ENCODE data around the gene MAEA. TPM values are rescaled to one million over a fixed set of nuclear protein-coding genes. Genes with fewer than 3 reads are reported as not detected.

Gene MAEA
- total RNA-seq, 1 donor from 2014 or later = 24.5 TPM

GRCh38 chr4:1377606-1378261, 88.0 kb downstream of the MAEA start:
- Histone ChIP-seq H3K4me1 (ENCODE audit: control insufficient read depth in 3 of 3, insufficient read depth in 3 of 3, low read length in 3 of 3) (peaks cover 0 to 11% (median 5%) of the 10 kb centered on the region in 3 donors), H3K27ac (ENCODE audit: low read depth, low read length) (no peak overlapping the region), H3K9me3 (ENCODE audit: control insufficient read depth in 3 of 3, low read length in 3 of 3) (no peaks in the 10 kb centered on the region), H3K9ac (ENCODE audit: low read depth in 1 of 3, low read length in 3 of 3) (peak overlapping the region in 1 of 3 donors; percentile 25), H3K4me3 (ENCODE audit: low read length in 3 of 3) (no peak overlapping the region), H3K27me3 (ENCODE audit: control insufficient read depth in 3 of 3, insufficient read depth in 3 of 3, low read length in 3 of 3) (no peaks in the 10 kb centered on the region), H3K36me3 (ENCODE audit: control insufficient read depth in 3 of 3, insufficient read depth in 3 of 3, low read length in 3 of 3) (peaks cover 9 to 20% (median 15%) of the 10 kb centered on the region in 3 donors)

GRCh38 chr4:1378559-1379231, 89.0 kb downstream of the MAEA start:
- H3K36me3 ChIP-seq (ENCODE audit: control insufficient read depth in 3 of 3, insufficient read depth in 3 of 3, low read length in 3 of 3) = peaks cover 10 to 20% (median 12%) of the 10 kb centered on the region in 3 donors
- H3K27ac ChIP-seq (ENCODE audit: low read depth, low read length) = no peak overlapping the region
- no peak overlapping the region for H3K9ac ChIP-seq (ENCODE audit: low read depth in 1 of 3, low read length in 3 of 3)
- no peaks in the 10 kb centered on the region for H3K27me3 ChIP-seq (ENCODE audit: control insufficient read depth in 3 of 3, insufficient read depth in 3 of 3, low read length in 3 of 3)
- H3K4me3 ChIP-seq (ENCODE audit: low read length in 3 of 3) = no peak overlapping the region
- no peaks in the 10 kb centered on the region for H3K9me3 ChIP-seq (ENCODE audit: control insufficient read depth in 3 of 3, low read length in 3 of 3)
- H3K4me1 ChIP-seq (ENCODE audit: control insufficient read depth in 3 of 3, insufficient read depth in 3 of 3, low read length in 3 of 3) = peaks cover 0 to 11% (median 5%) of the 10 kb centered on the region in 3 donors

GRCh38 chr4:1379351-1379781, 89.7 kb downstream of the MAEA start:
- Histone ChIP-seq H3K9me3 (ENCODE audit: control insufficient read depth in 3 of 3, low read length in 3 of 3) (no peaks in the 10 kb centered on the region), H3K27ac (ENCODE audit: low read depth, low read length) (no peak overlapping the region), H3K27me3 (ENCODE audit: control insufficient read depth in 3 of 3, insufficient read depth in 3 of 3, low read length in 3 of 3) (no peaks in the 10 kb centered on the region), H3K9ac (ENCODE audit: low read depth in 1 of 3, low read length in 3 of 3) (no peak overlapping the region), H3K4me3 (ENCODE audit: low read length in 3 of 3) (no peak overlapping the region), H3K4me1 (ENCODE audit: control insufficient read depth in 3 of 3, insufficient read depth in 3 of 3, low read length in 3 of 3) (peaks cover 0 to 11% (median 5%) of the 10 kb centered on the region in 3 donors), H3K36me3 (ENCODE audit: control insufficient read depth in 3 of 3, insufficient read depth in 3 of 3, low read length in 3 of 3) (peaks cover 14 to 19% (median 15%) of the 10 kb centered on the region in 3 donors)

- Histone ChIP-seq H3K27me3 (ENCODE audit: control insufficient read depth in 3 of 3, insufficient read depth in 3 of 3, low read length in 3 of 3) (no peaks in the 10 kb centered on the region), H3K27ac (ENCODE audit: low read depth, low read length) (no peak overlapping the region), H3K9ac (ENCODE audit: low read depth in 1 of 3, low read length in 3 of 3) (no peak overlapping the region), H3K36me3 (ENCODE audit: control insufficient read depth in 3 of 3, insufficient read depth in 3 of 3, low read length in 3 of 3) (peaks cover 14 to 22% (median 19%) of the 10 kb centered on the region in 3 donors), H3K4me1 (ENCODE audit: control insufficient read depth in 3 of 3, insufficient read depth in 3 of 3, low read length in 3 of 3) (peaks cover 0 to 11% (median 5%) of the 10 kb centered on the region in 3 donors), H3K9me3 (ENCODE audit: control insufficient read depth in 3 of 3, low read length in 3 of 3) (no peaks in the 10 kb centered on the region), H3K4me3 (ENCODE audit: low read length in 3 of 3) (no peak overlapping the region)
These were observed 90.2 kb downstream of the MAEA start for GRCh38 chr4:1379801-1380331.

- no peaks in the 10 kb centered on the region for H3K27me3 ChIP-seq (ENCODE audit: control insufficient read depth in 3 of 3, insufficient read depth in 3 of 3, low read length in 3 of 3)
- H3K9ac ChIP-seq (ENCODE audit: low read depth in 1 of 3, low read length in 3 of 3) = no peak overlapping the region
- H3K4me1 ChIP-seq (ENCODE audit: control insufficient read depth in 3 of 3, insufficient read depth in 3 of 3, low read length in 3 of 3) = peaks cover 0 to 11% (median 5%) of the 10 kb centered on the region in 3 donors
- H3K27ac ChIP-seq (ENCODE audit: low read depth, low read length) = no peak overlapping the region
- H3K36me3 ChIP-seq (ENCODE audit: control insufficient read depth in 3 of 3, insufficient read depth in 3 of 3, low read length in 3 of 3) = peaks cover 14 to 20% (median 17%) of the 10 kb centered on the region in 3 donors
- no peak overlapping the region for H3K4me3 ChIP-seq (ENCODE audit: low read length in 3 of 3)
- no peaks in the 10 kb centered on the region for H3K9me3 ChIP-seq (ENCODE audit: control insufficient read depth in 3 of 3, low read length in 3 of 3)
These were observed 90.9 kb downstream of the MAEA start for GRCh38 chr4:1380368-1381151.

GRCh38 chr4:1381181-1381621, 91.5 kb downstream of the MAEA start:
- no peaks in the 10 kb centered on the region for H3K27me3 ChIP-seq (ENCODE audit: control insufficient read depth in 3 of 3, insufficient read depth in 3 of 3, low read length in 3 of 3)
- peaks cover 0 to 11% (median 5%) of the 10 kb centered on the region in 3 donors for H3K4me1 ChIP-seq (ENCODE audit: control insufficient read depth in 3 of 3, insufficient read depth in 3 of 3, low read length in 3 of 3)
- peaks cover 19 to 20% (median 20%) of the 10 kb centered on the region in 3 donors for H3K36me3 ChIP-seq (ENCODE audit: control insufficient read depth in 3 of 3, insufficient read depth in 3 of 3, low read length in 3 of 3)
- no peak overlapping the region for H3K9ac ChIP-seq (ENCODE audit: low read depth in 1 of 3, low read length in 3 of 3)
- no peak overlapping the region for H3K4me3 ChIP-seq (ENCODE audit: low read length in 3 of 3)
- H3K27ac ChIP-seq (ENCODE audit: low read depth, low read length) = no peak overlapping the region
- no peaks in the 10 kb centered on the region for H3K9me3 ChIP-seq (ENCODE audit: control insufficient read depth in 3 of 3, low read length in 3 of 3)

- H3K27me3 ChIP-seq (ENCODE audit: control insufficient read depth in 3 of 3, insufficient read depth in 3 of 3, low read length in 3 of 3) = no peaks in the 10 kb centered on the region
- peaks cover 18 to 22% (median 19%) of the 10 kb centered on the region in 3 donors for H3K36me3 ChIP-seq (ENCODE audit: control insufficient read depth in 3 of 3, insufficient read depth in 3 of 3, low read length in 3 of 3)
These were observed 92.4 kb downstream of the MAEA start for GRCh38 chr4:1381944-1382541.

GRCh38 chr4:1382776-1383727, 93.4 kb downstream of the MAEA start:
- H3K9ac ChIP-seq (ENCODE audit: low read depth in 1 of 3, low read length in 3 of 3) = no peak overlapping the region
- H3K27me3 ChIP-seq (ENCODE audit: control insufficient read depth in 3 of 3, insufficient read depth in 3 of 3, low read length in 3 of 3) = no peaks in the 10 kb centered on the region
- no peak overlapping the region for H3K27ac ChIP-seq (ENCODE audit: low read depth, low read length)
- no peaks in the 10 kb centered on the region for H3K9me3 ChIP-seq (ENCODE audit: control insufficient read depth in 3 of 3, low read length in 3 of 3)
- H3K36me3 ChIP-seq (ENCODE audit: control insufficient read depth in 3 of 3, insufficient read depth in 3 of 3, low read length in 3 of 3) = peaks cover 19 to 22% (median 21%) of the 10 kb centered on the region in 3 donors
- no peaks in the 10 kb centered on the region for H3K4me1 ChIP-seq (ENCODE audit: control insufficient read depth in 3 of 3, insufficient read depth in 3 of 3, low read length in 3 of 3)
- H3K4me3 ChIP-seq (ENCODE audit: low read length in 3 of 3) = no peak overlapping the region

More at GRCh38 chr4:1381944-1382541, 92.4 kb downstream of the MAEA start:
- Histone ChIP-seq H3K4me1 (ENCODE audit: control insufficient read depth in 3 of 3, insufficient read depth in 3 of 3, low read length in 3 of 3) (peaks cover 0 to 9% (median 5%) of the 10 kb centered on the region in 3 donors), H3K4me3 (ENCODE audit: low read length in 3 of 3) (no peak overlapping the region), H3K27ac (ENCODE audit: low read depth, low read length) (no peak overlapping the region), H3K9me3 (ENCODE audit: control insufficient read depth in 3 of 3, low read length in 3 of 3) (no peaks in the 10 kb centered on the region), H3K9ac (ENCODE audit: low read depth in 1 of 3, low read length in 3 of 3) (no peak overlapping the region)

Measured in skeletal muscle tissue (tissue), 4 donors.